MM.1S (cell line): ENCODE results near the gene EVI5L.
A peak's percentile ranks its signal among the peaks of the same experiment; 100 is the strongest.

Experiments
- DNase-seq: peaks from one replicate; pipeline ENCODE4 v3.0.0-alpha.2; 2015
- H2AFZ ChIP-seq: fragments of 300-600 bp; sonication (generic); 2 replicates; pipeline ENCODE4 v1.6.0; 2016; ENCODE audit warnings: antibody characterized with exemption, low read length
- H3F3A ChIP-seq: fragments of 300-600 bp; sonication (generic); 2 replicates; pipeline ENCODE4 v1.6.1; 2016; ENCODE audit warnings: mild to moderate bottlenecking, antibody characterized with exemption, low read length, moderate library complexity, mixed read lengths; ENCODE audit not compliant: insufficient read depth
- H3K27ac ChIP-seq: fragments of 300-600 bp; sonication (generic); 2 replicates; pipeline ENCODE4 v1.5.1; 2016; ENCODE audit warnings: mild to moderate bottlenecking, low read length
- H3K27me3 ChIP-seq: fragments of 300-600 bp; sonication (generic); replicated peaks from 2 replicates; pipeline ENCODE4 v1.6.0; 2016; ENCODE audit warnings: low read length; ENCODE audit not compliant: insufficient read depth
- H3K36me3 ChIP-seq: fragments of 300-600 bp; sonication (generic); replicated peaks from 2 replicates; pipeline ENCODE4 v1.6.1; 2016; ENCODE audit warnings: mild to moderate bottlenecking, low read length, mixed read lengths; ENCODE audit not compliant: insufficient read depth
- H3K4me1 ChIP-seq: fragments of 300-600 bp; sonication (generic); 2 replicates; pipeline ENCODE4 v1.6.1; 2016; ENCODE audit warnings: low read length, mixed read lengths
- H3K4me2 ChIP-seq: fragments of 300-600 bp; sonication (generic); 2 replicates; pipeline ENCODE4 v1.6.0; 2016; ENCODE audit warnings: low read depth, low read length
- H3K4me3 ChIP-seq: fragments of 300-600 bp; sonication (generic); 2 replicates; pipeline ENCODE4 v1.5.1; 2016; ENCODE audit warnings: low read length, mixed read lengths
- H3K79me2 ChIP-seq: fragments of 300-600 bp; sonication (generic); 2 replicates; pipeline ENCODE4 v1.6.1; 2016; ENCODE audit warnings: mixed run types, low read length, mixed read lengths
- H3K9ac ChIP-seq: fragments of 300-600 bp; sonication (generic); 2 replicates; pipeline ENCODE4 v1.6.1; 2016; ENCODE audit warnings: low read length, mixed read lengths
- H3K9me2 ChIP-seq: fragments of 300-600 bp; sonication (generic); replicated peaks from 2 replicates; pipeline ENCODE4 v1.6.1; 2016; ENCODE audit warnings: mild to moderate bottlenecking, low read length, mixed read lengths; ENCODE audit not compliant: insufficient read depth
- H3K9me3 ChIP-seq: fragments of 300-600 bp; sonication (generic); replicated peaks from 2 replicates; pipeline ENCODE4 v1.6.1; 2016; ENCODE audit warnings: mild to moderate bottlenecking, low read length, mixed read lengths; ENCODE audit not compliant: insufficient read depth
- H4K20me1 ChIP-seq: fragments of 300-600 bp; sonication (generic); 2 replicates; pipeline ENCODE4 v1.6.1; 2016; ENCODE audit warnings: mild to moderate bottlenecking, low read length, moderate library complexity, mixed read lengths; ENCODE audit not compliant: insufficient read depth
- CTCF ChIP-seq: fragments of 300-600 bp; sonication (generic); IDR thresholded peaks from 2 replicates; pipeline ENCODE4 v1.5.1; 2016; ENCODE audit warnings: antibody characterized with exemption, low read length, mixed read lengths
- EZH2 ChIP-seq: fragments of 300-600 bp; sonication (generic); optimal IDR thresholded peaks from 2 replicates; pipeline ENCODE3; 2017; ENCODE audit warnings: low read depth, mild to moderate bottlenecking, antibody characterized with exemption, low read length, mixed read lengths
- EZH2phosphoT487 ChIP-seq: fragments of 300-600 bp; sonication (generic); IDR thresholded peaks from 2 replicates; pipeline ENCODE4 v1.6.1; 2018; ENCODE audit warnings: antibody characterized with exemption, low read length

Gene EVI5L

DNA sequence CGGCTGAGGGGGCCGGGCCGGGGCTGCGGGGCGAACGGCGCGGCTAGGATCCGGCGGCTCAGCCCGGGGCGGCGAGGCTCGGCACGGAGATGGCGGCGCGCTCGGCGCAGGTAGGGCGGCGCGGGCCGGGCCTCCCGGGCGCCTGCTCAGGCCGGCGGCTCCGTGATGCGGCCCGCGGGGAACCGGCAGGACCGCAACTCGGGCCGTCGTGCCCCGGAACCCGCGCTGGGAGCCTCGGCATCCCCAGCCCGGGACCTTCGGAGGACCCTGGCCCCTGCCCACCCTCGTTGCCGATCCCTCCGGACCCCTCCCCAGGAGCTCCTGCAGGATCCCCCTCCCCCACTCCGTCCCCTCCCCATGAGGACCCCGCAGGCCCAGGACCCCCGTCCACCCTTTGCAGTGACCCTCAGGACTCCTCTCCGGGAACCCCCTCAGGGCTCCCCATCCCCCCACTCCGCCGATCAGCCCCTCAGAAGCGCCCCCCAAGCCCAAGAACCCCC is 304 bp downstream of the EVI5L start:
- Histone ChIP-seq H3K36me3 (no peaks in the 10 kb centered on the region), H3F3A (no peaks in the 10 kb centered on the region), H3K27me3 (peaks cover 35% of the 10 kb centered on the region), H3K4me2 (peak overlapping the region; percentile 43), H3K9me3 (no peaks in the 10 kb centered on the region), H3K27ac (no peak overlapping the region), H3K9ac (peak overlapping the region; percentile 68), H3K4me3 (peak overlapping the region; percentile 77), H2AFZ (no peak overlapping the region), H3K79me2 (no peaks in the 10 kb centered on the region), H4K20me1 (no peaks in the 10 kb centered on the region), H3K9me2 (no peaks in the 10 kb centered on the region), H3K4me1 (no peaks in the 10 kb centered on the region)
- DNase-seq = no peak
- no peak for TF ChIP-seq CTCF
- TF ChIP-seq EZH2 = no peak
- no peak for TF ChIP-seq EZH2phosphoT487

DNA sequence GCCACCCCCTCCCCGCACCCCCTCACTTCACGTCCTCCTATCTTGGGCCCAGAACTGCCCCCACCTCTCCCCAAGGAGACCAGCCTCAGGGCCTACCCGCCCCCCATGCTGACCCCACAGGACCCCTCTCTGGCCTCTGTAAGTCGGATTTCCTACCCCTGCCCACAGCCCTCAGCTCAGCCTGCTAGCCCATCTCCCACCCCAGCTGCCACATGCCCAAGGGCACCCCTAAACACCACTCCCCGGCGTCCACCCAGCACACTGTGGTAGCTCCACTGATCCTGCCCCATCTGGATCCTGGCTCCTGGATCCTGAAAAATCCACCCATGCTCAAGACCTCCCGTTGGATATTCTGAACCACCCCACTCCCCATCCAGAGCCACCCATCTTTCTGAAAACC is 805 bp downstream of the EVI5L start:
- Histone ChIP-seq H3K4me3 (peak overlapping the region; percentile 77; the same call in 1 of the 2 replicates), H3K9me3 (no peaks in the 10 kb centered on the region), H3K27me3 (peaks cover 30% of the 10 kb centered on the region), H3K4me1 (no peaks in the 10 kb centered on the region), H4K20me1 (no peaks in the 10 kb centered on the region), H3K36me3 (no peaks in the 10 kb centered on the region), H3K9ac (peak overlapping the region; percentile 68; the same call in 1 of the 2 replicates), H3K27ac (no peak overlapping the region), H3K79me2 (no peaks in the 10 kb centered on the region), H3K9me2 (no peaks in the 10 kb centered on the region), H3F3A (no peaks in the 10 kb centered on the region), H2AFZ (no peak overlapping the region), H3K4me2 (peak overlapping the region; percentile 43)
- DNase-seq = no peak
- TF ChIP-seq EZH2phosphoT487 (no peak), EZH2 (no peak), CTCF (no peak)

- peaks cover 24% of the 10 kb centered on the region for H3K27me3 ChIP-seq
- H3K79me2 ChIP-seq = no peaks in the 10 kb centered on the region
- H2AFZ ChIP-seq = no peak overlapping the region
- H3K9me2 ChIP-seq = no peaks in the 10 kb centered on the region
- no peak for DNase-seq
- no peak overlapping the region for H3K4me2 ChIP-seq
- H3K27ac ChIP-seq = no peak overlapping the region
- no peaks in the 10 kb centered on the region for H4K20me1 ChIP-seq
- no peaks in the 10 kb centered on the region for H3K4me1 ChIP-seq
- no peaks in the 10 kb centered on the region for H3F3A ChIP-seq
- H3K9ac ChIP-seq = no peak overlapping the region
- TF ChIP-seq EZH2 (no peak), CTCF (no peak), EZH2phosphoT487 (no peak)
- H3K4me3 ChIP-seq = no peak overlapping the region
- no peaks in the 10 kb centered on the region for H3K9me3 ChIP-seq
- no peaks in the 10 kb centered on the region for H3K36me3 ChIP-seq
Measured at GRCh38 chr19:7831452-7831851, 1.4 kb downstream of the EVI5L start.
